Femur (tissue), 1 donor: ENCODE measurements around the gene CCDC178.

Experiments
- DNase-seq: peaks from one replicate; pipeline ENCODE4 v3.0.0-alpha.2; 2017

The CCDC178 gene

DNA sequence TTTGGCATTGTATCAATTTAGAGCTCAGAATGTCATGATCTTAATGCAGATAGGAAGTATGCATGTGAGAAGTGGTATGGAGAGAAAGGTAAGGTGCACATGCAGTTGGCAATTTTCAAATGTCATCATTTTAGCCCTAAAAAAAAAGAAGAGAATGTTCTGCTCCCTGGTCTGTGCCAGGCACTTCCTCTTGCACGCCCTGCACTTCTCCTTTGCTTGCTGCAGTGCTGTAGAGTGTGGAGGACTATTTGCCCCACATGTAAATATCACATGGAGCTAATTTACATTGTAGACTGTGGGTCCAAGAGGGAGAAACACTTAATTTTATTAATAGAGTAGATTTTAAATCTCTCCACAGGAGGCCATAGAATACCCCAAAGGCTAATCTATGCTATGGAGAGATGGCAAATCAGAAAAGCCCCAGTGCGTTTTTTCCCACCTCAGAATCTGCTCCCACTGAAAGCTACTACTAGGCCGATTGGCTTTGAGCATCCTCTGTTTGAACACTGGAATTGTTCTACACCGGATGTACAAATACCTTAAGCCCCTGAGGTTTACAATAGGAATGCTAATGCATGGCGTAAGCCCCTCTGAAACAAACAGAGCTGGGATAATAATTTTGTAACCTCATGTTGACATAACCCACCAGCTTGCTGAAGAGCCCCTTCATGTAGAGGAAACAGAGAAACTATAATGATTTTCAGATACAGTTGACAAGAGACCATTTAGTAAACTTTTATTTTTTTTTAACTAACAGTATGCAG lies 530.5 kb downstream of the CCDC178 start:
- no peak for DNase-seq

GRCh38 chr18:32908424-32908805 lies 532.1 kb downstream of the CCDC178 start:
- DNase-seq, result no peak

GRCh38 chr18:32907648-32908423 lies 532.7 kb downstream of the CCDC178 start:
- DNase-seq, result no peak

DNA sequence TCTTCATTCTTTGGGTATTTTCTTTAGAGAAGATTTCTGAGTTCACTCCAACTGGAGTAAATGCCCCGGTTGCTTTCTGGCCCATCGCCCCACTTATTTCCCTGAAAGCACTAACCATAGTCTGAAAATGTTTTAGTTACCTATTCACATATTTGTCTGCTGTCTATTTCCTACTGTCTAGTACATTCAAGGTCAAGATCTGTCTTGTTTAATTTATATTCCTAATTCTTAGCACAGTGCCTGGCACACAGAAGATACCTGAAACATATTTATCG lies 533.3 kb downstream of the CCDC178 start:
- no peak for DNase-seq

- DNase-seq, result no peak
Measured at GRCh38 chr18:32906506-32907310, 533.8 kb downstream of the CCDC178 start.

DNA sequence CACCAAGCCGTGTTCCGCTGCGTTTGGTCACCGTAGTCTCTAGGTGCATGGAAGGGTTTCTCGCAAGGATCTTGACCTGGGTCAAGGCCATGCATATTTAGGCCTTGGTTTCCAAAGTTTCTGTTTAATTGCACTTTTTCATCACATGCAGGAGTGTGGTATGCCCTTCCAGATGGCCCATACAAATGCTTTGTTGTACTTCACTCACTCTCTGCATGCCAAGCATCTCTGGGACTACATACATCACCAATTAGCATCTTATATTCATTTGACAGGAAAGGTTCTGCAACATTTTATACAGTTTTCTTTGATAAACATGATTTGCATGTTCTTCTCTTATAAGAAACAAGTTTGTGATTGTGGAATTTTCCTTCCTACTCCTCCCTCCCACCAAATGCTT lies 534.9 kb downstream of the CCDC178 start:
- DNase-seq, result no peak

DNA sequence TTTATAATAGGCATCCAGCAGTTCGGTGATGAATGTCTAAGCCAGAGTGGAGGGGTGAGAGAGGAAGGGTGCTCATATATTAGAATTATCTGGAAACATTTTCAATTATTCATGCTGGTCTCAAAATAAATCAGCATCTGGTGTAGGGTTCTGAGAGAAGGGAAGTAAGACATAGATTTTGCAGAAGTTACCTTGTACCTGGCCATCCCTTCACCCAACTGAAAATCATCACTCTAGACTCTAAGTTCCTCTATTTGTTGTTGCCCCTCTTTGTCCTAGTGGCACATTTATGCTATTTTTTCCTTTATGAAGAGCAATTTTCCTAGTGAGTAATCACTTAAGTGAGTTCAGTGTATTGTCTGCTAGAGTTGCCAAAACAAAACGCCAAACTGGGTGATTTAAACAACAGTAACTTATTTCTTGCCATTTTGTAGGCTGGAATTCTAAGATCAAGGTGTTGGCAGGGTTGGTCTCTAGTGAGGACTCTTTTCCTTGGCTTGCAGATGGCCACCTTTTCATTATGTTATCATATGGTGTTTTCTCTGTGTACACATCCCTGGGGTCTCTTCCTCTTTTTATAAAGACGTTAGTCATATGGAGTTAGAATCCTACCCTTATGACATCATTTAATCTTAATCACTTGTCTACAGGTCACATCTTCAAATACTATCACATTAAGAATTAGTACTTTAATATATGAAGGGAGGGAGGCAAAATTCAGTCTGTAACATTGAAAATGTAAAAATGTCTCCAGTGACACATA lies 537.8 kb downstream of the CCDC178 start:
- no peak for DNase-seq

DNA sequence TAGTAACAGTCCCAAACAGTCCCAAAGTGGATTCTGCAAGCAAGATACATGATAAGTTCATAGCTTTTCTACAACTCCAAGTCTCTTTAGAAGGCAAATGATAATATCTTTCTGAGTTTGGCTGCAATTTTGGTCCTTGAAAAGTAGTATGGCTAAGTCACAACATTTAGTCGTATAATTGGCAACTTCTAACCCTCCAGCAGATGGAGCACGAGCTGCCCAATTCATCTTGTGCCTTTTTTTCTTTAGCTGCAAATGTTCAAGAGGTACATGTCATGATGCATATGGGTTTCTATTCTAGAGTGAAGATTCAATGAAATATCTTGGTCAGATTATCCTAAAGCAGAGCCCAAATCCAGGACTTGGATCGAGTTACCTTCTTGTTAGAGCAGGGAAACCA lies 540.7 kb downstream of the CCDC178 start:
- DNase-seq, result no peak

DNA sequence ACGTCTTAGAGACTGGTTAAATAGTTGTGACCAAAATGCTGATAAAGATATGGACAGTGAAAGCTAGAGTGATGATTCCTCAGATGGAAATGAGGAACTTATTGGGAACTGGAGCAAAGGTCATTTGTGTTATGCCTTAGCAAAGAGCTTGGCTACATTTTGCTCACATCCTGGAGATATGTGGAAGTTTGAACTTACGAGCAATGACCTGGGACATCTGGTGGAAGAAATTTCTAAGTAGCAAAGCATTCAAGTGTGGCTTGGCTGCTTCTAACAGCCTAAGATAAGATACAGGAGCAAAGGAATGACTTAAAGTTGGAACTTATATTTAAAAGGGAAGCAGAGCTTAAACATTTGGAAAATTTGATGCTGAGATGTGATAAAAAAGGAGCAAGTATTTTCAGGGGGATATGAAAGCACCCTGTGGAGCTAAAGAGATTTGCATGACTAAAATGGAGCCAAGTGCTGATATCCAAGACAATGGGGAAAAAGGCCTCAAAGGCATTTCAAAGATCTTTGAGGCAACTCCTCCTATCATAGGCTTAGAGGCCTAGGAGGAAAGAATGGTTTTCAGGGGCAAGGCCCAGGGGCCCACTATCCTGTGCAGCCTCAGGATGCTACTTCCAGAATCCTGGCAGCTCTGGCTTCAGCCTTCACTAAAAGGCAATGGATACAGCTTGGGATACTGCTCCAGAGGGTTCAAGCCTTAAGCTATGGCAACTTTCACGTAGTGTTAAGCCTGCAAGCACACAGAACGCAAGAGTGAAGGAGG lies 543.6 kb downstream of the CCDC178 start:
- no peak for DNase-seq

DNA sequence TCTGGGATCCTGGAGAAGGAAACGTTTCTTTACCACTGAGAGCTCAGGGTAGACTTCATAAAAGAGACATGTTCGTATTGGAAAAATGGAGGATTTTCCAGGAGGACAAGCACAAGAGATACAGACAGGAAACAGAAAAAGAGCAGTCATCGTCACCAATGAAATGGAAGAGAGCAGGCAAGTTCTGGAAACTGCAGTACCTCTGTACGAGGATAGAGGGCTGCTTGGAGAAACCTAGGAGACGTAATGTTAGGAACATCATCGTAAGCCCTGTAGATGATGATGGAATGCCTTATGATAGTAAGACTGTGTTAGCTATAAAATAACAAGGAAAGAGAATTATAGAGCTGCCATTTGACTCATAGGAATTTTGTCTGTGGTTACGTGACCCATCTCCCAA lies 546.6 kb downstream of the CCDC178 start:
- DNase-seq, result no peak

GRCh38 chr18:32891797-32892196 lies 548.7 kb downstream of the CCDC178 start:
- DNase-seq, result no peak

- no peak for DNase-seq
Measured at GRCh38 chr18:32891130-32891529, 549.4 kb downstream of the CCDC178 start.

DNA sequence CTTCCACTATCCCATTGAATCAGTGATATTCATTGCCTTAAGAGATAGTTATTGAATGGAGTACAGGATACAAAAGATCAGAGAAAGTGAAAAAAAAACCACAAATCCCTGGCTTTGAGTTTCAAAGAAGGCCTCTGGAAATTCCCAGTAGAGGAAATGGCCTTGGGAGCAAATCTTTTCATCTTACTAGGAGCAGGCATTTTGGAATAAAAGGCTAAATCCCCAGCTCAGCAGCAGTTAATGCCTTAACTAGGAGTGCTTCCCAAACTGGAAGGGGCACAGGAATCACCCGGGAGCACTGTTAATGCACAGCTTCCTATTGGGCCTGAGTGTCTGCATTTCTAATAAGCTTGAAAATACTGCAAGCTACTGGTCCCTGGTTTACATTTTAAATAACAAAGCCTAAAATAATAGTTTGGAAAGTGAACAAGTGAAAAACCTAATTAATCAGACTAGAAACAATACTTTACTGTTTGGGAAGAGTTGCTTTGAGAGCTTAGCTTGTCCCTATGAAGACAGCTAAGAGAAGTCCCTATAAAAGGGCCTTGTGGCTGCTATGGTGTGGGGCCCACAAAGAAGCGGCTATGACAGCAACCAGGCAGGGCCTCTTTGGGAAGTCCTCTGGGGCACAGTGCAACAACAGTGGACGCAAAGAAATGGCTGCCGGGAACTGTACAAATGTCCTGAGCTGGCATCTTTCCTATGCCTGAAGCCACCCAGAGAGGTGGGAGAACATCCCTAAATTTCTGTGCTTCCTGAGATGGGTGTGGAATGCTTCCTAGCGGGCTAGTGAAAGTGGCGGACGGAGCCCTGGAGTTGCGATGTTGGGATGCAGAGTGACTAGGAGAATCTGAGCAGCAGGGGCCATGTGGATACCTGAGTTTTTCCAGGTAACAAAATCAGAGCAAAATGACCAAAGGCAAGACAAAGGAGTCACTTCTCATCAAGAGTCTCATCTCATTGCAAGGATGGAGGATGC lies 550.6 kb downstream of the CCDC178 start:
- DNase-seq, result no peak

DNA sequence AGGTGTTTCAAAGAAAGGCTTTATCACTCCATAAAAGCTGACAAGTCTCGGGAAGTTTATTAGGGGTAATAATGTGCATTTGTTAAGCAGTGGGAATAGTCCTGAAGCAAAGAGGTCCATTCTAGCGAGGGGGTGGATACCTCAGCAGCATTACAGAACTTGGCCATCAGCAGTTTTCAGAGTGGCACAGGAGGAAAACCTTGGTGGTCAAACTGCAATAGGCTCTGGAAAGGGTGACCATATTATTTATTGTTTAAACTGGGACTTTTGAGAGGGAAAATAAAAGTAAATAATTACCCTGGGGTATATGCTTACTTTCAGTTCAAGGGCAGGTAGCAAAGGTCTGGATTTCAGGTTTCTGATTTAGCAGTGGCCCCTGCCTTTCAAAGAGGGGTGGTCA lies 552.2 kb downstream of the CCDC178 start:
- no peak for DNase-seq
